ENCODE results near the gene CIT.

CIT gene

GRCh38 chr12:119700078-119700477, 177.0 kb downstream of the CIT start:
- Histone ChIP-seq H3F3A (ENCODE audit: insufficient read depth, low read length) (no peaks in the 10 kb centered on the region), H3K9me2 (ENCODE audit: low read depth, low read length) (no peaks in the 10 kb centered on the region), H3K9me3 (ENCODE audit: low read length) (no peaks in the 10 kb centered on the region), H3K27me3 (ENCODE audit: insufficient read depth, low read length) (no peaks in the 10 kb centered on the region), H3K9ac (ENCODE audit: low read length) (no peak overlapping the region), H3K4me3 (ENCODE audit: low read depth, low read length, poor library complexity, severe bottlenecking) (no peak overlapping the region), H4K20me1 (ENCODE audit: insufficient read depth, low read length) (no peaks in the 10 kb centered on the region), H3K79me2 (ENCODE audit: insufficient read depth, low read length) (no peaks in the 10 kb centered on the region), H3K4me2 (ENCODE audit: low read length) (no peak overlapping the region), H3K36me3 (ENCODE audit: insufficient read depth, low read length) (peaks cover 34% of the 10 kb centered on the region), H3K27ac (ENCODE audit: low read depth, low read length, poor library complexity, severe bottlenecking) (no peak overlapping the region), H2AFZ (ENCODE audit: low read length) (no peak overlapping the region), H3K4me1 (ENCODE audit: insufficient read depth, low read length, severe bottlenecking) (no peaks in the 10 kb centered on the region)
- TF ChIP-seq EZH2 (IDR thresholded peaks at IDR 0.05; ENCODE audit: borderline replicate concordance, low read length) = no peak

- Histone ChIP-seq H4K20me1 (ENCODE audit: insufficient read depth, low read length) (no peaks in the 10 kb centered on the region), H3K9me3 (ENCODE audit: low read length) (no peaks in the 10 kb centered on the region), H3K36me3 (ENCODE audit: insufficient read depth, low read length) (peaks cover 34% of the 10 kb centered on the region), H3K9ac (ENCODE audit: low read length) (no peak overlapping the region), H3F3A (ENCODE audit: insufficient read depth, low read length) (no peaks in the 10 kb centered on the region), H3K4me2 (ENCODE audit: low read length) (no peak overlapping the region), H3K79me2 (ENCODE audit: insufficient read depth, low read length) (no peaks in the 10 kb centered on the region), H3K27ac (ENCODE audit: low read depth, low read length, poor library complexity, severe bottlenecking) (no peak overlapping the region), H3K4me3 (ENCODE audit: low read depth, low read length, poor library complexity, severe bottlenecking) (no peak overlapping the region), H3K9me2 (ENCODE audit: low read depth, low read length) (no peaks in the 10 kb centered on the region), H2AFZ (ENCODE audit: low read length) (no peak overlapping the region), H3K4me1 (ENCODE audit: insufficient read depth, low read length, severe bottlenecking) (no peaks in the 10 kb centered on the region), H3K27me3 (ENCODE audit: insufficient read depth, low read length) (no peaks in the 10 kb centered on the region)
- TF ChIP-seq EZH2 (IDR thresholded peaks at IDR 0.05; ENCODE audit: borderline replicate concordance, low read length) (no peak), CTCF (IDR thresholded peaks at IDR 0.05; ENCODE audit: low read length) (no peak)
Measured at GRCh38 chr12:119699199-119699760, 177.8 kb downstream of the CIT start.

GRCh38 chr12:119696943-119697342, 180.2 kb downstream of the CIT start:
- no peaks in the 10 kb centered on the region for H3K79me2 ChIP-seq (ENCODE audit: insufficient read depth, low read length)
- peaks cover 38% of the 10 kb centered on the region for H3K36me3 ChIP-seq (ENCODE audit: insufficient read depth, low read length)
- H3K4me1 ChIP-seq (ENCODE audit: insufficient read depth, low read length, severe bottlenecking) = no peaks in the 10 kb centered on the region
- H2AFZ ChIP-seq (ENCODE audit: low read length) = no peak overlapping the region
- TF ChIP-seq EZH2 (IDR thresholded peaks at IDR 0.05; ENCODE audit: borderline replicate concordance, low read length) (no peak), CTCF (IDR thresholded peaks at IDR 0.05; ENCODE audit: low read length) (no peak)
- no peaks in the 10 kb centered on the region for H3K27me3 ChIP-seq (ENCODE audit: insufficient read depth, low read length)
- H3K9me3 ChIP-seq (ENCODE audit: low read length) = no peaks in the 10 kb centered on the region
- H4K20me1 ChIP-seq (ENCODE audit: insufficient read depth, low read length) = no peaks in the 10 kb centered on the region
- no peak overlapping the region for H3K4me3 ChIP-seq (ENCODE audit: low read depth, low read length, poor library complexity, severe bottlenecking)
- no peak overlapping the region for H3K27ac ChIP-seq (ENCODE audit: low read depth, low read length, poor library complexity, severe bottlenecking)
- H3K9ac ChIP-seq (ENCODE audit: low read length) = no peak overlapping the region
- no peaks in the 10 kb centered on the region for H3F3A ChIP-seq (ENCODE audit: insufficient read depth, low read length)
- H3K4me2 ChIP-seq (ENCODE audit: low read length) = no peak overlapping the region
- no peaks in the 10 kb centered on the region for H3K9me2 ChIP-seq (ENCODE audit: low read depth, low read length)

GRCh38 chr12:119695034-119695433, 182.1 kb downstream of the CIT start:
- Histone ChIP-seq H3K9me3 (ENCODE audit: low read length) (no peaks in the 10 kb centered on the region), H3K9me2 (ENCODE audit: low read depth, low read length) (no peaks in the 10 kb centered on the region), H3K27me3 (ENCODE audit: insufficient read depth, low read length) (no peaks in the 10 kb centered on the region), H2AFZ (ENCODE audit: low read length) (no peak overlapping the region), H3K4me3 (ENCODE audit: low read depth, low read length, poor library complexity, severe bottlenecking) (no peak overlapping the region), H3K9ac (ENCODE audit: low read length) (no peak overlapping the region), H3K4me2 (ENCODE audit: low read length) (no peak overlapping the region), H4K20me1 (ENCODE audit: insufficient read depth, low read length) (no peaks in the 10 kb centered on the region), H3K79me2 (ENCODE audit: insufficient read depth, low read length) (no peaks in the 10 kb centered on the region), H3F3A (ENCODE audit: insufficient read depth, low read length) (no peaks in the 10 kb centered on the region), H3K36me3 (ENCODE audit: insufficient read depth, low read length) (peaks cover 34% of the 10 kb centered on the region), H3K4me1 (ENCODE audit: insufficient read depth, low read length, severe bottlenecking) (no peaks in the 10 kb centered on the region), H3K27ac (ENCODE audit: low read depth, low read length, poor library complexity, severe bottlenecking) (no peak overlapping the region)
- TF ChIP-seq EZH2 (IDR thresholded peaks at IDR 0.05; ENCODE audit: borderline replicate concordance, low read length) (no peak), CTCF (IDR thresholded peaks at IDR 0.05; ENCODE audit: low read length) (peak; percentile 45; the same call in 1 of the 2 replicates)

Data from OCI-LY1 (cell line).